T-helper 17 cell (primary cell): Measurements from ENCODE around the gene PAK4. TPM values are rescaled to one million over a fixed set of nuclear protein-coding genes. Genes with fewer than 3 reads are reported as not detected.
"Not testable (repeated sequence)": the region's sequence is repeated elsewhere in the genome, so short reads cannot be mapped to it uniquely, and the experiment has no call there.

Source experiments
- ATAC-seq: fragments of 150-1000 bp; cut with Tn5 transposase; 2 replicates; pipeline ENCODE4 v1.10.0; 2021; ENCODE audit warnings: mild to moderate bottlenecking, moderate library complexity
- DNase-seq, 3 donors: peaks; one replicate each; pipeline versions ENCODE4 v3.0.0 to v3.0.0-alpha.2; 2020 to 2021
- H3K9me3 ChIP-seq: one replicate; pipeline ENCODE4 v1.7.0; 2013; ENCODE audit warnings: low read length, mild to moderate bottlenecking; ENCODE audit not compliant: control insufficient read depth, poor library complexity, severe bottlenecking
- H3K27ac Mint-ChIP-seq: one replicate; pipeline ENCODE4 v1.8.0; 2022; ENCODE audit warnings: mild to moderate bottlenecking, moderate library complexity, mixed read lengths
- H3K27me3 Mint-ChIP-seq: one replicate; pipeline ENCODE4 v1.8.0; 2022; ENCODE audit warnings: mixed read lengths
- H3K36me3 Mint-ChIP-seq: one replicate; pipeline ENCODE4 v1.8.0; 2022; ENCODE audit warnings: low read depth, mixed read lengths
- H3K4me1 Mint-ChIP-seq: one replicate; pipeline ENCODE4 v1.8.0; 2022; ENCODE audit warnings: mild to moderate bottlenecking, mixed read lengths
- H3K4me3 Mint-ChIP-seq: one replicate; pipeline ENCODE4 v1.8.0; 2022; ENCODE audit warnings: mild to moderate bottlenecking, moderate library complexity, mixed read lengths
- total RNA-seq, 4 donors: library from RNA in 2 of 4; stranded (reverse) in 2 of 4; gene quantifications; one replicate each; pipeline ENCODE4 v1.2.3 and lab custom pipeline; 2022 to 2026

The PAK4 gene
- total RNA-seq, 2 donors from 2014 or later: 9.6 to 9.7 TPM

GRCh38 chr19:39110263-39110967 lies 15.2 kb upstream of the PAK4 start:
- H3K27me3 Mint-ChIP-seq: peaks cover 15% of the 10 kb centered on the region
- H3K9me3 ChIP-seq: no peaks in the 10 kb centered on the region
- ATAC-seq: peak; percentile 81
- DNase-seq: peak; percentile 49 to 67 (median 53)
- H3K27ac Mint-ChIP-seq: no peak overlapping the region
- peaks cover 10% of the 10 kb centered on the region for H3K4me1 Mint-ChIP-seq
- H3K4me3 Mint-ChIP-seq: no peak overlapping the region
- no peaks in the 10 kb centered on the region for H3K36me3 Mint-ChIP-seq

- ATAC-seq (no peak), DNase-seq (no peak)
- Mint-ChIP-seq H3K36me3 (no peaks in the 10 kb centered on the region), H3K4me1 (peaks cover 8% of the 10 kb centered on the region), H3K27ac (no peak overlapping the region), H3K27me3 (peaks cover 5% of the 10 kb centered on the region), H3K4me3 (no peak overlapping the region)
- H3K9me3 ChIP-seq: no peaks in the 10 kb centered on the region
These were observed 13.9 kb upstream of the PAK4 start for GRCh38 chr19:39111593-39112199.

GRCh38 chr19:39112338-39112890 lies 13.2 kb upstream of the PAK4 start:
- Mint-ChIP-seq H3K27me3 (peaks cover 5% of the 10 kb centered on the region), H3K4me1 (peaks cover 8% of the 10 kb centered on the region), H3K36me3 (no peaks in the 10 kb centered on the region), H3K4me3 (no peak overlapping the region), H3K27ac (no peak overlapping the region)
- ATAC-seq: no peak
- no peaks in the 10 kb centered on the region for H3K9me3 ChIP-seq
- no peak for DNase-seq

GRCh38 chr19:39113199-39113598 lies 12.4 kb upstream of the PAK4 start:
- Mint-ChIP-seq H3K4me1 (peaks cover 8% of the 10 kb centered on the region), H3K36me3 (no peaks in the 10 kb centered on the region), H3K4me3 (no peak overlapping the region), H3K27ac (no peak overlapping the region), H3K27me3 (peaks cover 5% of the 10 kb centered on the region)
- DNase-seq: no peak
- no peaks in the 10 kb centered on the region for H3K9me3 ChIP-seq
- ATAC-seq: no peak

GRCh38 chr19:39115105-39115847 lies 10.3 kb upstream of the PAK4 start:
- H3K4me1 Mint-ChIP-seq: peaks cover 7% of the 10 kb centered on the region
- DNase-seq: no peak
- no peak for ATAC-seq
- no peak overlapping the region for H3K4me3 Mint-ChIP-seq
- peaks cover 5% of the 10 kb centered on the region for H3K27me3 Mint-ChIP-seq
- H3K9me3 ChIP-seq: no peaks in the 10 kb centered on the region
- no peaks in the 10 kb centered on the region for H3K36me3 Mint-ChIP-seq
- H3K27ac Mint-ChIP-seq: no peak overlapping the region

- not testable (repeated sequence) for H3K4me3 Mint-ChIP-seq, ATAC-seq, H3K27ac Mint-ChIP-seq, H3K27me3 Mint-ChIP-seq, H3K4me1 Mint-ChIP-seq, DNase-seq, H3K9me3 ChIP-seq, H3K36me3 Mint-ChIP-seq
These were observed 8.6 kb upstream of the PAK4 start for GRCh38 chr19:39117023-39117422.

- H3K27me3 Mint-ChIP-seq: peaks cover 5% of the 10 kb centered on the region
- no peaks in the 10 kb centered on the region for H3K9me3 ChIP-seq
- H3K4me3 Mint-ChIP-seq: no peak overlapping the region
- ATAC-seq (no peak), DNase-seq (no peak)
- H3K27ac Mint-ChIP-seq: no peak overlapping the region
- H3K4me1 Mint-ChIP-seq: peaks cover 9% of the 10 kb centered on the region
- no peaks in the 10 kb centered on the region for H3K36me3 Mint-ChIP-seq
These were observed 5.8 kb upstream of the PAK4 start for GRCh38 chr19:39119830-39120229.

- peaks cover 2% of the 10 kb centered on the region for H3K36me3 Mint-ChIP-seq
- no peak overlapping the region for H3K4me3 Mint-ChIP-seq
- peaks cover 5% of the 10 kb centered on the region for H3K27me3 Mint-ChIP-seq
- H3K9me3 ChIP-seq: no peaks in the 10 kb centered on the region
- H3K27ac Mint-ChIP-seq: no peak overlapping the region
- no peak for DNase-seq
- ATAC-seq: no peak
- H3K4me1 Mint-ChIP-seq: peaks cover 28% of the 10 kb centered on the region
These were observed 2.5 kb upstream of the PAK4 start for GRCh38 chr19:39122934-39123731.

GRCh38 chr19:39124136-39124764 lies 1.3 kb upstream of the PAK4 start:
- Mint-ChIP-seq H3K4me1 (peaks cover 31% of the 10 kb centered on the region), H3K27ac (peak overlapping the region; percentile 96), H3K36me3 (peaks cover 2% of the 10 kb centered on the region), H3K27me3 (peaks cover 5% of the 10 kb centered on the region), H3K4me3 (peak overlapping the region; percentile 80)
- no peak for ATAC-seq
- no peaks in the 10 kb centered on the region for H3K9me3 ChIP-seq
- no peak for DNase-seq

GRCh38 chr19:39125199-39125553 lies 410 bp upstream of the PAK4 start:
- Mint-ChIP-seq H3K4me3 (peak overlapping the region; percentile 99), H3K36me3 (peaks cover 2% of the 10 kb centered on the region), H3K4me1 (peaks cover 34% of the 10 kb centered on the region), H3K27me3 (peaks cover 5% of the 10 kb centered on the region), H3K27ac (peak overlapping the region; percentile 96)
- ATAC-seq (no peak), DNase-seq (no peak)
- no peaks in the 10 kb centered on the region for H3K9me3 ChIP-seq

- Mint-ChIP-seq H3K27ac (peak overlapping the region; percentile 96), H3K4me3 (peak overlapping the region; percentile 99), H3K27me3 (no peaks in the 10 kb centered on the region), H3K4me1 (peaks cover 39% of the 10 kb centered on the region), H3K36me3 (peaks cover 2% of the 10 kb centered on the region)
- no peaks in the 10 kb centered on the region for H3K9me3 ChIP-seq
- ATAC-seq (no peak), DNase-seq (no peak)
These were observed 964 bp downstream of the PAK4 start for GRCh38 chr19:39126312-39127187.
